Measurements from ENCODE around the gene SGSM2. TPM values are rescaled to one million over a fixed set of nuclear protein-coding genes. Genes with fewer than 3 reads are reported as not detected.

SGSM2 gene
- total RNA-seq, 6 experiments from 2014 or later = 22.4 to 28.2 (median 26.1) TPM

DNA sequence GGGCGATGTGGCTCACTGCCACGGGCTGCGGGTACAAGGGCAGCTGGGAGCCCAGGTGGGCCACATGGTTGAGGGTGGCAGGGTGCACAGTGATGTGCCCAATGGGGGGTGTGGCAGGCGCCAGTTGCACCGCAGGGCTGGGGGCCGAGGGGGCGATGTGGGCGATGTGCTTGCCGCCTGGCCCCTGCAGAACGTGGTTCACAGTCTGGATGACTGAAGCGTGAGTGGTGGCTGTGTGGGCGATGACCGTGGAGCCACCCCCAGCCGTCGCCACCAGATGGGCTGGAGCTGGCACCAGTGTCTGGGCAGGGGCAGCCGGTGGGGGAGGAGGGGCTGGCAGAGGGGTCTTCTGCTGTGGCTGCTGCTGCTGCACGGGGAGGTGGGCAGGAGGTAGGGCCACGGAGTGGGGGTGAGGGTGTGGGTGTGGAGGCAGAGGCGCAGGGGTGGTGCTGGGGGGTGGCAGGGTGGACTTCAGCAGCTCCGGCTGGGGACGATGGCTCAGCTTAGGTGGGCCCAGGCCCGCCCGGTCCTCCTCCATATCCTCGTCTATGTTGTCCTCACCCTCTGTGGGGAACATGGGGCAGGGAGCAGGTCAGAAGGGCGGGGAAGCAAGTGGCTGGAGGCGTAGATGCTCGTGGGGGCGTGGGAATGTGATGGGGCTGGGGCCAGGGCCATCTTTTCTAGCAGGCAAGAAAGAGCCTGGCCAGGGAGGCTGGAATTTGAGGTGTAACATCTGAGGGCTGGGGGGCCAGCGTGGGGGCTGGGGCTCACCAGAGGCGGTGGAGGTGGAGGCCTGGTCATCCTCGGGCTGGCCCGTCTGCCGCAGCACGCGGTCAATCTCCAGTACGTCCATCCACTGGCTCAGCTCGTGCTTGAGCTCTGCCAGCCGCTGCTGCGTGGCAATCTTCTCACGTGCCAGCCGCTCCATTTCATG is 50.1 kb downstream of the SGSM2 start:
- TF ChIP-seq, protein P1, sequence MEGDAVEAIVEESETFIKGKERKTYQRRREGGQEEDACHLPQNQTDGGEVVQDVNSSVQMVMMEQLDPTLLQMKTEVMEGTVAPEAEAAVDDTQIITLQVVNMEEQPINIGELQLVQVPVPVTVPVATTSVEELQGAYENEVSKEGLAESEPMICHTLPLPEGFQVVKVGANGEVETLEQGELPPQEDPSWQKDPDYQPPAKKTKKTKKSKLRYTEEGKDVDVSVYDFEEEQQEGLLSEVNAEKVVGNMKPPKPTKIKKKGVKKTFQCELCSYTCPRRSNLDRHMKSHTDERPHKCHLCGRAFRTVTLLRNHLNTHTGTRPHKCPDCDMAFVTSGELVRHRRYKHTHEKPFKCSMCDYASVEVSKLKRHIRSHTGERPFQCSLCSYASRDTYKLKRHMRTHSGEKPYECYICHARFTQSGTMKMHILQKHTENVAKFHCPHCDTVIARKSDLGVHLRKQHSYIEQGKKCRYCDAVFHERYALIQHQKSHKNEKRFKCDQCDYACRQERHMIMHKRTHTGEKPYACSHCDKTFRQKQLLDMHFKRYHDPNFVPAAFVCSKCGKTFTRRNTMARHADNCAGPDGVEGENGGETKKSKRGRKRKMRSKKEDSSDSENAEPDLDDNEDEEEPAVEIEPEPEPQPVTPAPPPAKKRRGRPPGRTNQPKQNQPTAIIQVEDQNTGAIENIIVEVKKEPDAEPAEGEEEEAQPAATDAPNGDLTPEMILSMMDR (IDR thresholded peaks at IDR 0.05) = no peak
- Mint-ChIP-seq H3K27ac (no peak overlapping the region), H3K27me3 (ENCODE audit: insufficient read depth) (peaks cover 8% of the 10 kb centered on the region), H3K4me1 (ENCODE audit: low read depth) (peaks cover 48% of the 10 kb centered on the region), H3K36me3 (ENCODE audit: low read depth) (peaks cover 27% of the 10 kb centered on the region), H3K9me3 (no peaks in the 10 kb centered on the region), H3K4me3 (no peak overlapping the region)
- no peak for DNase-seq

DNA sequence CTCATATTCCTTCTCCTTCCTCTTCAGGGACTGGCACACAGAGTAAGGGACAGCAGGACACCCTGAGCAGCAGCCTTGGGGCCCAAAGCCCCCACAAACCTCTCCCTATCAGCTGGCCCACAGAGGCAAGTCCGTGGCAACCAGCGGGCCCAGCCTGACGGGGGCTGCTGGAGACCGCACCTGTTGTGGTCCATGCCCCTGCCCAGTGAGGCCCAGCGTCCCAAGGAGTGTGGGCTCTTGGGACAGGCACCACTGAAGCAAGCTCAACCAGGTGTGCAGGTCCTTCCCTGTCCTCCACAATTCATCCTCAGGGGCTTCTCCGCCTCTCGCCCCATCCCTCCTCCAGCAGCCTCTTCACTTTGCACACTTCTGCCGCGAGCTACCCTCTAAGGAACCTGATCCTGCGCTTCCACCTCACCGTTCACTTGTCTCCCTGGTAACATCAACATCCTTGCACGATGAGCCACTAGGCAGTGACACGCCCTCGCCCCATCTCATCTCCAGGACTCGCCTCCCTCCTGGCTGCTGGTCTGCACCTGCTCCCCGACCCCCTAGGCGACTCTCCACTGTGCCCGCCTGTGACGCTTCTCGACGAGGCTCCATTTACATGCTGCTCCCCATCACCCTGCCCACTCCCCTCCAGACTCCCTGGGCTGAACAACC is 50.9 kb downstream of the SGSM2 start:
- TF ChIP-seq, protein P1 (IDR thresholded peaks at IDR 0.05) = no peak
- Mint-ChIP-seq H3K9me3 (no peaks in the 10 kb centered on the region), H3K4me3 (no peak overlapping the region), H3K27me3 (ENCODE audit: insufficient read depth) (peaks cover 8% of the 10 kb centered on the region), H3K4me1 (ENCODE audit: low read depth) (peaks cover 46% of the 10 kb centered on the region), H3K36me3 (ENCODE audit: low read depth) (peaks cover 27% of the 10 kb centered on the region), H3K27ac (peak overlapping the region; percentile 70)
- no peak for DNase-seq

DNA sequence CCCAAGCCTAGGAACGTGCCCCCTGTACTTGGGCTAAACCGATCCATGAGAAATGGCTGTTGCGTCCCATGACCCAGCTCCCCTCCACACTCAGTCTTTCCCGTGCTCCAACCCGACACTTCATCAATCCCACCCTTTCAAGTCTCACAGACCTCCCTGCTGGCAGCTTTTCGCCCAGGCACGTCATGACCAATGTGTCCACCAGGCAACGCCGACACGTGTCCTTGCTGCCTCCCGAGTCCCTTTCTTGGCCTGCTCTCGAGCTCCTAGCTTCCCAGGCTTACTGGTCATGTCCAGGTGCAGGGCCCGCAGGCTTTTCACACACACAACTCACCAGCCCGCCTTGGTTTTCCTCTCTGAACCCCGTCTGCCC is 51.4 kb downstream of the SGSM2 start:
- TF ChIP-seq, protein P1 (IDR thresholded peaks at IDR 0.05) = peak; percentile 24
- Mint-ChIP-seq H3K27ac (peak overlapping the region; percentile 70; the same call in 1 of the 2 replicates), H3K4me1 (ENCODE audit: low read depth) (peaks cover 42% of the 10 kb centered on the region), H3K9me3 (no peaks in the 10 kb centered on the region), H3K36me3 (ENCODE audit: low read depth) (peaks cover 27% of the 10 kb centered on the region), H3K27me3 (ENCODE audit: insufficient read depth) (peaks cover 8% of the 10 kb centered on the region), H3K4me3 (no peak overlapping the region)
- no peak for DNase-seq

DNA sequence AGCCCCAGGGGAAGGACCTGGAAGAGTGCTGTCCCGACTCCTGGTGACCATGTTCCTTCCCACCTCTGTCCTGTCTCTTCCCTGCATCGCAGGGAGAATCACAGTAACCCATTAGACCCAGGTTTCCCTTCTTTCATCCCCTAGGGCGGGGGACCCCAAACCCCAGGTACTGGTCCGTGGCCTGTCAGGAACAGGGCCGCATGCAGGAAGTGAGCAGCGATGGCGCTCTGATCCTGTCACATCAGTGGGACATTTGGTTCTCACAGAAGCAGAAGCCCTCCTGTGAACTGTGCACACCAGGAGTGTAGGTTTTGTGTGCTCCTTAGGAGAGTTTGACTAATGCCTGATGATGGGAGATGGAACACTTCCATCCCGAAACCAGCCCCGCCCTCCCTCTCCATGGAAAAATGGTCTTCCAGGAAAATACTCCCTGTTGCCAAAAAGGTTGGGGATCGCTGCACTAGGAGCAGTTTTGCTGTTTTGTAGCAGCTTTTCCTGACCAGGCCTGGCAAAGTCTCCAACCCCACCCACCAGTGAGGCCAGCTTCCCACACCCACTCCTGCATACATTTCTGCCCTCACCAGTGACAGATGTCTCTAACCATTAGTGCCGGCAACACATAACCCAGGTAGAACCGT is 53.0 kb downstream of the SGSM2 start:
- H3K36me3 Mint-ChIP-seq (ENCODE audit: low read depth) = peaks cover 27% of the 10 kb centered on the region
- H3K4me3 Mint-ChIP-seq = no peak overlapping the region
- peak overlapping the region; percentile 64 for H3K27ac Mint-ChIP-seq
- H3K27me3 Mint-ChIP-seq (ENCODE audit: insufficient read depth) = peaks cover 7% of the 10 kb centered on the region
- TF ChIP-seq, protein P1 (IDR thresholded peaks at IDR 0.05) = no peak
- peaks cover 43% of the 10 kb centered on the region for H3K4me1 Mint-ChIP-seq (ENCODE audit: low read depth)
- H3K9me3 Mint-ChIP-seq = no peaks in the 10 kb centered on the region
- no peak for DNase-seq

DNA sequence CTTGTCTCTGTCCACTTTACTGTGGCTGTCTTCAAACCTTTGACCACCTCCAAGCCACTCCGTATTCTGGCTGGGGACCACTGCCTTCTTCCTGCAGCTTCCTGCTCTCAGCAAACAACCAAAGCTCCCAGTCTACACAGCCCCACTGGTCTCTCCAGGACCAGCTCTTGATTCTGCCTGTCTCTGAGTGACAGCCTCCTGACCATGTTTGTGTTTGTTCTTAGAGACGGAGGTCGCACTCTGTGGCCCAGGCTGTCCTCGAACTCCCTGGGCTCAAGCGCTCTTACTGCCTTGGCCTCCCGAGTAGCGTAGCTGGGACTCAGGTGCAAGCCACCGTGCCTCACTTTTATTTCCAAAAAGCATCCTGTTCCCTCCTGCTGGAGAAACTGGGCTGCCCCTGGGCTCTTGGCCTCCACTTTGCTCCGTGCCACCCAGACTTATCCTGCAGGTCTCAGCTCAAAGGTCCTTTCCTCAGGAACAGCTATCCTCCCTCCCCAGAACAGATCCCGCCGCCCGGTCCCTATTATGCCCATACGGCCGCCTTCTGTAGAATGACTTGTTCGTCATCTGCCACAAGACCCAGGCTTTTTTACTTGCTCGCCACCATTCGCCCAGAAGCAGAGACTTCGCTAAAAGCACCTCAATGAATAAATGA is 54.4 kb downstream of the SGSM2 start:
- H3K36me3 Mint-ChIP-seq (ENCODE audit: low read depth) = peaks cover 27% of the 10 kb centered on the region
- no peak for DNase-seq
- peaks cover 7% of the 10 kb centered on the region for H3K27me3 Mint-ChIP-seq (ENCODE audit: insufficient read depth)
- no peaks in the 10 kb centered on the region for H3K9me3 Mint-ChIP-seq
- TF ChIP-seq, protein P1 (IDR thresholded peaks at IDR 0.05) = no peak
- peak overlapping the region; percentile 93 for H3K4me3 Mint-ChIP-seq
- H3K27ac Mint-ChIP-seq = peak overlapping the region; percentile 95
- peaks cover 56% of the 10 kb centered on the region for H3K4me1 Mint-ChIP-seq (ENCODE audit: low read depth)
